SK-N-SH (cell line): Measurements from ENCODE around the gene FOXO1. TPM values are rescaled to one million over a fixed set of nuclear protein-coding genes. Genes with fewer than 3 reads are reported as not detected.

Experiments used
- CTCF ChIA-PET: fragments of 300-600, 350-600 bp; formaldehyde crosslinking; extraction: SDS; loops from one replicate; lab custom pipeline; 2021; lab: Yijun Ruan, JAX
- POLR2A ChIA-PET: fragments of 350-600 bp; sonication (Branson Sonifier 250); formaldehyde crosslinking; extraction: SDS; loops from one replicate; lab custom pipeline; 2020; ENCODE audit warnings: antibody characterized with exemption, inconsistent platforms; lab: Yijun Ruan, JAX
- DNase-seq: peaks from one replicate; pipeline ENCODE4 v3.0.0; 2012
- H2AFZ ChIP-seq: fragments of 200-600 bp; sonication (generic); 2 replicates; pipeline ENCODE4 v1.8.1; 2016; ENCODE audit warnings: antibody characterized with exemption, mild to moderate bottlenecking, low read depth
- H3F3A ChIP-seq: fragments of 200-600 bp; sonication (generic); replicated peaks from 2 replicates; pipeline ENCODE3; 2016; ENCODE audit warnings: antibody characterized with exemption, mild to moderate bottlenecking; ENCODE audit not compliant: insufficient read depth
- H3K27ac ChIP-seq, 2 experiments: fragments of 200-500 bp in 1 of 2; fragments of 200-600 bp in 1 of 2; sonication (Bioruptor generic) in 1 of 2; sonication (generic), shearing (Covaris generic) in 1 of 2; 2 replicates each; pipeline versions ENCODE4 v1.5.1 to v1.6.1; 2014 to 2016; ENCODE audit warnings: low read depth in 2 of 2, inconsistent platforms in 1 of 2, low read length in 1 of 2, mild to moderate bottlenecking in 1 of 2, mixed read lengths in 1 of 2
- H3K27me3 ChIP-seq: fragments of 200-600 bp; sonication (generic), shearing (Covaris generic); 2 replicates; pipeline ENCODE4 v1.6.1; 2016; ENCODE audit warnings: mixed run types; ENCODE audit not compliant: insufficient read depth
- H3K36me3 ChIP-seq, 2 experiments: fragments of 200-500 bp in 1 of 2; fragments of 200-600 bp in 1 of 2; sonication (Bioruptor generic) in 1 of 2; sonication (generic) in 1 of 2; replicated peaks in 1 of 2; 2 replicates each; pipeline versions ENCODE3 to v1.5.1; 2014 to 2016; ENCODE audit warnings: low read length in 1 of 2, mild to moderate bottlenecking in 1 of 2; ENCODE audit not compliant: insufficient read depth in 2 of 2, control insufficient read depth in 1 of 2
- H3K4me1 ChIP-seq, 2 experiments: fragments of 200-500 bp in 1 of 2; fragments of 200-600 bp in 1 of 2; sonication (Bioruptor generic) in 1 of 2; sonication (generic), shearing (Covaris generic) in 1 of 2; 2 replicates each; pipeline versions ENCODE4 v1.5.1 to v1.6.1; 2014 to 2016; ENCODE audit warnings: low read depth in 1 of 2, low read length in 1 of 2, mixed run types in 1 of 2; ENCODE audit not compliant: insufficient read depth in 2 of 2, control insufficient read depth in 1 of 2
- H3K4me2 ChIP-seq: fragments of 200-600 bp; sonication (generic), shearing (Covaris generic); 2 replicates; pipeline ENCODE4 v1.6.1; 2017; ENCODE audit warnings: mixed run types
- H3K4me3 ChIP-seq, 2 experiments: fragments of 200-500 bp in 1 of 2; fragments of 200-600 bp in 1 of 2; sonication (Bioruptor generic) in 1 of 2; sonication (generic), shearing (Covaris generic) in 1 of 2; 2 replicates each; pipeline versions ENCODE4 v1.5.1 to v1.8.1; 2014 to 2016; ENCODE audit warnings: low read depth in 2 of 2, inconsistent platforms in 1 of 2, low read length in 1 of 2, mild to moderate bottlenecking in 1 of 2, mixed read lengths in 1 of 2, moderate library complexity in 1 of 2
- H3K79me2 ChIP-seq: fragments of 200-600 bp; sonication (generic); 2 replicates; pipeline ENCODE4 v1.8.1; 2017; ENCODE audit warnings: mild to moderate bottlenecking; ENCODE audit not compliant: insufficient read depth
- H3K9ac ChIP-seq: fragments of 200-600 bp; sonication (generic); 2 replicates; pipeline ENCODE4 v1.6.1; 2017; ENCODE audit warnings: mixed run types
- H3K9me2 ChIP-seq: fragments of 200-600 bp; sonication (generic); 2 replicates; pipeline ENCODE4 v1.6.1; 2017; ENCODE audit warnings: mixed run types
- H3K9me3 ChIP-seq: fragments of 200-600 bp; sonication (generic); 2 replicates; pipeline ENCODE4 v1.6.1; 2017; ENCODE audit warnings: mixed run types, mild to moderate bottlenecking, moderate library complexity
- H4K20me1 ChIP-seq: fragments of 200-600 bp; sonication (generic); 2 replicates; pipeline ENCODE4 v1.6.1; 2017; ENCODE audit warnings: mild to moderate bottlenecking, mixed run types; ENCODE audit not compliant: insufficient read depth
- CTCF ChIP-seq: fragments of 200-600 bp; sonication (generic); IDR thresholded peaks from 2 replicates; pipeline ENCODE4 v1.6.1; 2017; ENCODE audit warnings: antibody characterized with exemption, mild to moderate bottlenecking, moderate library complexity
- ELF1 ChIP-seq: IDR thresholded peaks from 2 replicates; pipeline ENCODE4 v1.4.0; 2012
- EP300 ChIP-seq, 2 experiments: IDR thresholded peaks; 2 replicates each; pipeline versions ENCODE4 v1.4.0 to v1.6.1; 2012; ENCODE audit warnings: borderline replicate concordance in 1 of 2, low read depth in 1 of 2, low read length in 1 of 2
- EZH2phosphoT487 ChIP-seq: fragments of 200-600 bp; sonication (generic); IDR thresholded peaks from 2 replicates; pipeline ENCODE4 v1.6.1; 2017; ENCODE audit warnings: low read depth, mixed run types, mild to moderate bottlenecking, antibody characterized with exemption, moderate library complexity, borderline replicate concordance
- FOSL2 ChIP-seq: IDR thresholded peaks from 2 replicates; pipeline ENCODE4 v1.4.0; 2012; ENCODE audit warnings: low read depth, mild to moderate bottlenecking, moderate library complexity, borderline replicate concordance
- FOXJ3 ChIP-seq: sonication (generic); formaldehyde crosslinking; IDR thresholded peaks from 2 replicates; pipeline ENCODE4 v1.5.1; 2020; ENCODE audit warnings: mild to moderate bottlenecking, missing genetic modification reagents
- GABPA ChIP-seq: IDR thresholded peaks from 2 replicates; pipeline ENCODE4 v1.4.0; 2012; ENCODE audit warnings: low read depth, mild to moderate bottlenecking
- IRF3 ChIP-seq: fragments of 150-350 bp; IDR thresholded peaks from 2 replicates; pipeline ENCODE4 v1.6.1; 2016; ENCODE audit warnings: mild to moderate bottlenecking, low read depth, low read length
- MAX ChIP-seq: IDR thresholded peaks from 2 replicates; pipeline ENCODE4 v1.4.0; 2012; ENCODE audit warnings: low read depth
- NFIC ChIP-seq: IDR thresholded peaks from 2 replicates; pipeline ENCODE4 v1.4.0; 2012; ENCODE audit warnings: borderline replicate concordance
- RAD21 ChIP-seq: IDR thresholded peaks from 2 replicates; pipeline ENCODE4 v1.6.1; 2012; ENCODE audit warnings: mild to moderate bottlenecking, low read length
- RFX5 ChIP-seq: IDR thresholded peaks from 2 replicates; pipeline ENCODE4 v1.6.1; 2012; ENCODE audit warnings: mild to moderate bottlenecking, improper control_type of control experiment, low read length
- RXRA ChIP-seq: IDR thresholded peaks from 2 replicates; pipeline ENCODE4 v1.4.0; 2012; ENCODE audit warnings: low read depth, mild to moderate bottlenecking, borderline replicate concordance
- SIN3A ChIP-seq: IDR thresholded peaks from 2 replicates; pipeline ENCODE4 v1.6.1; 2012; ENCODE audit warnings: low read depth, mild to moderate bottlenecking, low read length, moderate library complexity, borderline replicate concordance
- TAF1 ChIP-seq: IDR thresholded peaks from 2 replicates; pipeline ENCODE4 v1.6.1; 2012; ENCODE audit warnings: low read depth, mild to moderate bottlenecking, low read length, moderate library complexity, borderline replicate concordance
- USF1 ChIP-seq: IDR thresholded peaks from 2 replicates; pipeline ENCODE4 v1.4.0; 2012; ENCODE audit warnings: low read depth, borderline replicate concordance
- YY1 ChIP-seq: IDR thresholded peaks from 2 replicates; pipeline ENCODE4 v1.4.0; 2012; ENCODE audit warnings: low read depth, mild to moderate bottlenecking
- WGBS: methylation state at CpG from one replicate; pipeline ENCODE4 v1.1.6; 2017; ENCODE audit warnings: low lambda C conversion rate; 5-methylcytosine and 5-hydroxymethylcytosine counted together
- polyA plus RNA-seq, 3 experiments: library from polyadenylated mRNA; depleted of rRNA; stranded (reverse); fragments of >200 nt; gene quantifications; 2 replicates each; pipeline ENCODE4 v1.2.3, GENCODE V29; 2012

Gene FOXO1
- polyA plus RNA-seq, 1 of the 3 experiments (the other 2 are of a cell fraction), result 1.8 TPM

GRCh38 chr13:40640845-40641458 lies 25.5 kb downstream of the FOXO1 start:
- no peak overlapping the region for H3K27ac ChIP-seq
- no peaks in the 10 kb centered on the region for H3K27me3 ChIP-seq
- H3K9me2 ChIP-seq, result no peaks in the 10 kb centered on the region
- POLR2A ChIA-PET, result no interaction called here
- no peak overlapping the region for H3K9ac ChIP-seq
- TF ChIP-seq TAF1 (no peak), EZH2phosphoT487 (no peak), RFX5 (no peak), GABPA (no peak), EP300 (IDR thresholded peaks at IDR 0.05; ENCODE audit: borderline replicate concordance in 1 of 2, low read depth in 1 of 2, low read length in 1 of 2) (no peak), FOXJ3 (no peak), CTCF (no peak), NFIC (no peak), MAX (no peak), USF1 (no peak), RAD21 (no peak), ELF1 (no peak), IRF3 (no peak), SIN3A (no peak), YY1 (no peak), RXRA (no peak), FOSL2 (no peak)
- TF ChIP-seq, all 33 proteins: peak for 0
- H3K36me3 ChIP-seq, result no peaks in the 10 kb centered on the region
- H3K9me3 ChIP-seq, result no peaks in the 10 kb centered on the region
- no peaks in the 10 kb centered on the region for H3K4me1 ChIP-seq
- H4K20me1 ChIP-seq, result peaks cover 14% of the 10 kb centered on the region; the same call in 1 of the 2 replicates
- 89% methylated on average over 11 of the region's 11 CpGs for WGBS
- peaks cover 8% of the 10 kb centered on the region for H3K79me2 ChIP-seq
- no peak overlapping the region for H3K4me3 ChIP-seq
- DNase-seq, result no peak
- H3K4me2 ChIP-seq, result no peak overlapping the region
- H3F3A ChIP-seq, result no peaks in the 10 kb centered on the region
- no peak overlapping the region for H2AFZ ChIP-seq
- CTCF ChIA-PET, result no interaction called here
